ENCODE measurements around the gene RGS21. TPM values are rescaled to one million over a fixed set of nuclear protein-coding genes. Genes with fewer than 3 reads are reported as not detected.

Gene RGS21
- total and polyA plus RNA-seq, 2 of the 13 experiments (the other 11 are each of a cell fraction or from before 2014, with no cell fraction given) = not detected

DNA sequence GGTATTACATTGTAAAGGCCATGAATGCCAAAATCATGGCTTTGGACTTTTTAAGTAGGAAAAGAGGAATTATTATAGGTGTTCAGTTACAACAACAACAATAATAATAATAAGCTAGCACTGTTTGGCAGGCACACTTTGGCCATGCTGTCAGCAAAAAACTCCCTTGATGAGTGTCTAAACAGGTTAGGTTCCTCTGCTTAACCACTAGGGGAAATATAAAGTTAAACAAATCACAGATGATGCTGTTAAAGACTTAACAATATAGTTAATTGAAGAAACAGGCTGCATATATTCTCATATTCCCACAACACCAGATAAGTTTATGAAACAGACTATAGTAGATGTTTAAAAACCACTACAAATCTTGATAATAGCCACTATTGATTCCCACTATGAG, 46.4 kb downstream of the RGS21 start:
- BruUV-seq (replicated peaks) = no TSS peak
- no peak overlapping the region for H3K27ac ChIP-seq (ENCODE audit: extremely low read length, insufficient read depth, low read length)
- H3K36me3 ChIP-seq (replicated peaks in 1 of 2; ENCODE audit: control insufficient read depth in 1 of 2, insufficient read depth in 2 of 2, low read length in 2 of 2) = no peaks in the 10 kb centered on the region
- H4K20me1 ChIP-seq (ENCODE audit: insufficient read depth, low read length) = no peaks in the 10 kb centered on the region
- FAIRE-seq = no peak
- intact Hi-C loops (cut with micrococcal nuclease; ENCODE audit: unreplicated experiment) (no loop called here), in situ Hi-C loops (cut with HindIII; ENCODE audit: extremely low pct_ligation_motif_present, low pct_unique_long_range_greater_than_20kb) (no loop called here)
- no peak for DNase-seq (ENCODE audit: low spot score)
- no peak overlapping the region for H2AFZ ChIP-seq (ENCODE audit: low read length)
- no peaks in the 10 kb centered on the region for H3K27me3 ChIP-seq (ENCODE audit: control insufficient read depth in 1 of 2, insufficient read depth in 2 of 2, low read length in 2 of 2)
- H3K4me1 ChIP-seq (ENCODE audit: insufficient read depth, low read length) = no peaks in the 10 kb centered on the region
- TF ChIP-seq KMT2B (CRISPR knock-in tag; IDR thresholded peaks at IDR 0.05) (no peak), ZNF660 (CRISPR knock-in tag; IDR thresholded peaks at IDR 0.05; ENCODE audit: borderline replicate concordance, low read depth) (no peak), ZNF614 (CRISPR knock-in tag; IDR thresholded peaks at IDR 0.05; ENCODE audit: borderline replicate concordance) (no peak), FLYWCH1 (CRISPR knock-in tag; IDR thresholded peaks at IDR 0.05) (no peak), ZNF841 (CRISPR knock-in tag; IDR thresholded peaks at IDR 0.05; ENCODE audit: borderline replicate concordance) (no peak), ZNF430 (CRISPR knock-in tag; IDR thresholded peaks at IDR 0.05) (no peak), NBN (conservative IDR thresholded peaks at IDR 0.05) (no peak), DR1 (CRISPR knock-in tag; IDR thresholded peaks at IDR 0.05) (no peak), ZKSCAN8 (CRISPR knock-in tag; IDR thresholded peaks at IDR 0.05; ENCODE audit: borderline replicate concordance) (no peak), PHF8 (CRISPR knock-in tag; IDR thresholded peaks at IDR 0.05) (no peak)
- no peak for ATAC-seq
- no peak overlapping the region for H3K4me2 ChIP-seq (ENCODE audit: low read depth, low read length)
- H3K4me3 ChIP-seq (replicated peaks in 1 of 3; ENCODE audit: insufficient read depth in 1 of 3, low read depth in 2 of 3, low read length in 3 of 3) = no peak overlapping the region
- ChIA-PET CTCF (ENCODE audit: low intra/inter-chr PET ratio, low total read pairs) (no interaction called here), POLR2A (no interaction called here)
- H3K79me2 ChIP-seq (ENCODE audit: insufficient read depth, low read length) = no peaks in the 10 kb centered on the region
- no peak overlapping the region for H3K9ac ChIP-seq (ENCODE audit: insufficient read depth, low read depth, low read length)
- H3K9me3 ChIP-seq (ENCODE audit: low read length) = no peaks in the 10 kb centered on the region

DNA sequence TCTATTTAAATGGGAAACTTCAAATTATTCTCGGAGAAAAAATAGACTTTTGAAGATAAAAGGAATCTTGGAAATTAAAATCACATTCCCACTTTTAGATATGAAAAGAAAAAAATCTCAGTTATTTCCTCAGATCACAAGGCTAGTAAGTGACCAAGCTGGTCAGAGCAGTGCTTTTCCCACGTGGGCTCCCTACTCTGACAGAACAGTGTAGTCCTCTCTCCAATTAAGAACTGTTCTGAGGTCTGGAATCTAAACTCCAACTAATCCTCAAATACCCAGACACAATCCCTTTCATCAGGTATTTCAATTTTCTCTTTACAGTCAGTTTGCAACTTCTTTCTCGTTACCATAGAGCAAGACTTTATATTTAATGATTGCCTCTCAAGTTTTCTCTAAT, 50.6 kb downstream of the RGS21 start:
- BruUV-seq (replicated peaks) = no TSS peak
- intact Hi-C loops (cut with micrococcal nuclease; ENCODE audit: unreplicated experiment) (no loop called here), in situ Hi-C loops (cut with HindIII; ENCODE audit: extremely low pct_ligation_motif_present, low pct_unique_long_range_greater_than_20kb) (no loop called here)
- H3K9ac ChIP-seq (ENCODE audit: insufficient read depth, low read depth, low read length) = no peak overlapping the region
- under 1% methylated on average over 3 of the region's 3 CpGs for WGBS (ENCODE audit: low lambda C conversion rate)
- H3K27me3 ChIP-seq (ENCODE audit: control insufficient read depth in 1 of 2, insufficient read depth in 2 of 2, low read length in 2 of 2) = no peaks in the 10 kb centered on the region
- ATAC-seq (no peak), FAIRE-seq (no peak), DNase-seq (ENCODE audit: low spot score) (no peak)
- no peak overlapping the region for H3K4me2 ChIP-seq (ENCODE audit: low read depth, low read length)
- H3K79me2 ChIP-seq (ENCODE audit: insufficient read depth, low read length) = no peaks in the 10 kb centered on the region
- no peak overlapping the region for H2AFZ ChIP-seq (ENCODE audit: low read length)
- ChIA-PET CTCF (ENCODE audit: low intra/inter-chr PET ratio, low total read pairs) (no interaction called here), POLR2A (no interaction called here)
- no peaks in the 10 kb centered on the region for H3K4me1 ChIP-seq (ENCODE audit: insufficient read depth, low read length)
- H3K27ac ChIP-seq (ENCODE audit: extremely low read length, insufficient read depth, low read length) = no peak overlapping the region
- H3K9me3 ChIP-seq (ENCODE audit: low read length) = no peaks in the 10 kb centered on the region
- no peaks in the 10 kb centered on the region for H3K36me3 ChIP-seq (replicated peaks in 1 of 2; ENCODE audit: control insufficient read depth in 1 of 2, insufficient read depth in 2 of 2, low read length in 2 of 2)
- H4K20me1 ChIP-seq (ENCODE audit: insufficient read depth, low read length) = no peaks in the 10 kb centered on the region
- H3K4me3 ChIP-seq (replicated peaks in 1 of 3; ENCODE audit: insufficient read depth in 1 of 3, low read depth in 2 of 3, low read length in 3 of 3) = no peak overlapping the region
- no peak for TF ChIP-seq ZNF124 (CRISPR knock-in tag; IDR thresholded peaks at IDR 0.05)
- TF ChIP-seq ZNF234 (CRISPR knock-in tag; conservative IDR thresholded peaks at IDR 0.05) = no peak
- TF ChIP-seq, protein P1, sequence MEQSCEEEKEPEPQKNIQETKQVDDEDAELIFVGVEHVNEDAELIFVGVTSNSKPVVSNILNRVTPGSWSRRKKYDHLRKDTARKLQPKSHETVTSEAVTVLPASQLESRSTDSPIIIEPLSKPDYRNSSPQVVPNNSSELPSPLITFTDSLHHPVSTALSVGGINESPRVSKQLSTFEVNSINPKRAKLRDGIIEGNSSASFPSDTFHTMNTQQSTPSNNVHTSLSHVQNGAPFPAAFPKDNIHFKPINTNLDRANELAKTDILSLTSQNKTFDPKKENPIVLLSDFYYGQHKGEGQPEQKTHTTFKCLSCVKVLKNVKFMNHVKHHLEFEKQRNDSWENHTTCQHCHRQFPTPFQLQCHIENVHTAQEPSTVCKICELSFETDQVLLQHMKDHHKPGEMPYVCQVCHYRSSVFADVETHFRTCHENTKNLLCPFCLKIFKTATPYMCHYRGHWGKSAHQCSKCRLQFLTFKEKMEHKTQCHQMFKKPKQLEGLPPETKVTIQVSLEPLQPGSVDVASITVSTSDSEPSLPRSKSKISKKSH (CRISPR knock-in tag; IDR thresholded peaks at IDR 0.05; ENCODE audit: borderline replicate concordance) = no peak
- TF ChIP-seq NBN (conservative IDR thresholded peaks at IDR 0.05) = no peak
- no peak for TF ChIP-seq ZNF468 (CRISPR knock-in tag; IDR thresholded peaks at IDR 0.05)
- TF ChIP-seq, protein P2, sequence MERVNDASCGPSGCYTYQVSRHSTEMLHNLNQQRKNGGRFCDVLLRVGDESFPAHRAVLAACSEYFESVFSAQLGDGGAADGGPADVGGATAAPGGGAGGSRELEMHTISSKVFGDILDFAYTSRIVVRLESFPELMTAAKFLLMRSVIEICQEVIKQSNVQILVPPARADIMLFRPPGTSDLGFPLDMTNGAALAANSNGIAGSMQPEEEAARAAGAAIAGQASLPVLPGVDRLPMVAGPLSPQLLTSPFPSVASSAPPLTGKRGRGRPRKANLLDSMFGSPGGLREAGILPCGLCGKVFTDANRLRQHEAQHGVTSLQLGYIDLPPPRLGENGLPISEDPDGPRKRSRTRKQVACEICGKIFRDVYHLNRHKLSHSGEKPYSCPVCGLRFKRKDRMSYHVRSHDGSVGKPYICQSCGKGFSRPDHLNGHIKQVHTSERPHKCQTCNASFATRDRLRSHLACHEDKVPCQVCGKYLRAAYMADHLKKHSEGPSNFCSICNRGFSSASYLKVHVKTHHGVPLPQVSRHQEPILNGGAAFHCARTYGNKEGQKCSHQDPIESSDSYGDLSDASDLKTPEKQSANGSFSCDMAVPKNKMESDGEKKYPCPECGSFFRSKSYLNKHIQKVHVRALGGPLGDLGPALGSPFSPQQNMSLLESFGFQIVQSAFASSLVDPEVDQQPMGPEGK (CRISPR knock-in tag; IDR thresholded peaks at IDR 0.05) = no peak
- no peak for TF ChIP-seq ZNF350 (CRISPR knock-in tag; IDR thresholded peaks at IDR 0.05; ENCODE audit: borderline replicate concordance, low read depth)
- TF ChIP-seq IRF2 (CRISPR knock-in tag; IDR thresholded peaks at IDR 0.05) = no peak
- no peak for TF ChIP-seq ZNF20 (CRISPR knock-in tag; IDR thresholded peaks at IDR 0.05)

Measured in HepG2 (cell line).